ENCODE data around the gene TRAF7.

Gene TRAF7

DNA sequence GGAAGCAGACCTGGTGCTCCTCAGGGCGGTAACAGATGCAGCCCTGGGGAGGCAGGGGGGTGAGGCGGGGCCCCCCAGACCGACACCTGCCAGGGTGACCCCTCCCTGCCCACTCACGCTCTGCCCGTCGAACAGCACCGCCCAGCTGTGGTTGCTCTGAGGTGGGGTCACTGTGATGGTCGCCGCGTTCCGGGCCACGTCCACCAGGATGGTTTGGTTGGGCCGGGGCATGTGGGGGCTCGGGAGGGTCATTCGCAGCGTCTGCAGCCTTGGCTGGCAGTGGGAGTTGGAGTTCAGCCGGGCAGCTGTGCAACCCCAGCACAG is 54.4 kb downstream of the TRAF7 start:
- TF ChIP-seq SIN3A (IDR thresholded peaks at IDR 0.05; ENCODE audit: borderline replicate concordance, insufficient read depth, low read length): no peak
- TF ChIP-seq, protein P1, sequence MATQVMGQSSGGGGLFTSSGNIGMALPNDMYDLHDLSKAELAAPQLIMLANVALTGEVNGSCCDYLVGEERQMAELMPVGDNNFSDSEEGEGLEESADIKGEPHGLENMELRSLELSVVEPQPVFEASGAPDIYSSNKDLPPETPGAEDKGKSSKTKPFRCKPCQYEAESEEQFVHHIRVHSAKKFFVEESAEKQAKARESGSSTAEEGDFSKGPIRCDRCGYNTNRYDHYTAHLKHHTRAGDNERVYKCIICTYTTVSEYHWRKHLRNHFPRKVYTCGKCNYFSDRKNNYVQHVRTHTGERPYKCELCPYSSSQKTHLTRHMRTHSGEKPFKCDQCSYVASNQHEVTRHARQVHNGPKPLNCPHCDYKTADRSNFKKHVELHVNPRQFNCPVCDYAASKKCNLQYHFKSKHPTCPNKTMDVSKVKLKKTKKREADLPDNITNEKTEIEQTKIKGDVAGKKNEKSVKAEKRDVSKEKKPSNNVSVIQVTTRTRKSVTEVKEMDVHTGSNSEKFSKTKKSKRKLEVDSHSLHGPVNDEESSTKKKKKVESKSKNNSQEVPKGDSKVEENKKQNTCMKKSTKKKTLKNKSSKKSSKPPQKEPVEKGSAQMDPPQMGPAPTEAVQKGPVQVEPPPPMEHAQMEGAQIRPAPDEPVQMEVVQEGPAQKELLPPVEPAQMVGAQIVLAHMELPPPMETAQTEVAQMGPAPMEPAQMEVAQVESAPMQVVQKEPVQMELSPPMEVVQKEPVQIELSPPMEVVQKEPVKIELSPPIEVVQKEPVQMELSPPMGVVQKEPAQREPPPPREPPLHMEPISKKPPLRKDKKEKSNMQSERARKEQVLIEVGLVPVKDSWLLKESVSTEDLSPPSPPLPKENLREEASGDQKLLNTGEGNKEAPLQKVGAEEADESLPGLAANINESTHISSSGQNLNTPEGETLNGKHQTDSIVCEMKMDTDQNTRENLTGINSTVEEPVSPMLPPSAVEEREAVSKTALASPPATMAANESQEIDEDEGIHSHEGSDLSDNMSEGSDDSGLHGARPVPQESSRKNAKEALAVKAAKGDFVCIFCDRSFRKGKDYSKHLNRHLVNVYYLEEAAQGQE (IDR thresholded peaks at IDR 0.05; ENCODE audit: insufficient read depth in 1 of 2, low read depth in 2 of 2, low read length in 2 of 2): no peak
- TF ChIP-seq POLR2AphosphoS5 (IDR thresholded peaks at IDR 0.05; ENCODE audit: low read depth, low read length): no peak
- no peak for TF ChIP-seq FOXP2 (optimal IDR thresholded peaks at IDR 0.05; ENCODE audit: borderline replicate concordance, extremely low read depth, extremely low read length, insufficient read depth)
- no peak for TF ChIP-seq TAF1 (IDR thresholded peaks at IDR 0.05; ENCODE audit: borderline replicate concordance, insufficient read depth, low read length)

DNA sequence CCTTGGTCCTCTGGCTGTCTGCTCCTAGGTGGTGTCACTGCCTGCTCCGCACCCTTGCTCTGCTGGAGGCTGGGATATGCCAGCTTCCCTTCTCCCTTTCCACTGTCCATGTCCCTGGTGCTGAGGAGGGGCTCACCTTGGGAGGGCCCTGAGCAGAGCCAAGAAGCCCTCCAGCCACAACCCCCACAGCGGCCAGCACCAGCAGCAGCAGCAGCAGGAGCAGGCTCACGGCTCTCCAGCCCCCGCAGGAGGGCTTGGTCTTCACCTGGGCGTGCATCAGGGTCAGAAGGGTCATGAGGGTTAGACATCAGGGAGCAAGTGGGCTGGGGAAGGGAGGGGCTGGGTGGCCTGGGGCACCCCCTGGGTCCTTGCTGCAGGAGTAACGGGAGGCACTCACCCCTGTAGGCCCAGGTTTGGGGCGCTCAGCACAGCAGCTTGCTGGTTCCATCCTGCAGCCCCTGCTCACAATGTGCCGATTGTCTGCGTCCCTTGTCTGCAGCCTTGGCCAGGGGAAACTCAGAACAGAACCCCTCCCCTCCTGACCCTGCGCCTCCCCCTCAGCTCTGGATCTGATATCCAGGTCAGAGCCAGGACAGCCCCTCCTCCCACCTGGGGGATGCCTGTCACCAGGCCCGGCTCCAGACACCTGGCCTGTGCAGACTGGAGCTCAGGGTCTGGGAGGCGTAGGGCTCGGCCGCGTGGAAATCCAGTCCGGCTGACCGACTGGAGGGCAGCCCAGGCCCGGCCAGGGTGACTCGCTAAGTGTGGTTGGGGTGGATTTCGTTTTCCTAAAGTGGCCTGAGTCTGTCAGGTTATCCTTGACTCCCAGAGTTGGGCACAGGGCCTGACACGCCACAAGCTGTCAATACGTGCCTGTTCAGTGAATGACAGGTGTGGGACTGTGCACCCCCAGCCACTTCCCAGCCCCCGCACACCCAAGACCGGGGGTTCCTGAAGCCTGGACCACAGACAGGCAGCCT is 55.1 kb downstream of the TRAF7 start, which contains the start of gene BRICD5:
Gene BRICD5 (minus strand): TSS at position 478 of the 980 bp plus-strand sequence. CDS start 30 bp downstream, at position 448.
- TF ChIP-seq FOXP2 (optimal IDR thresholded peaks at IDR 0.05; ENCODE audit: borderline replicate concordance, extremely low read depth, extremely low read length, insufficient read depth): no peak
- peak; percentile 38; the same call in 1 of the 2 replicates for TF ChIP-seq POLR2AphosphoS5 (IDR thresholded peaks at IDR 0.05; ENCODE audit: low read depth, low read length)

GRCh38 chr16:2211923-2212347 is 56.4 kb downstream of the TRAF7 start:
- TF ChIP-seq, protein P1 (IDR thresholded peaks at IDR 0.05; ENCODE audit: insufficient read depth in 1 of 2, low read depth in 2 of 2, low read length in 2 of 2): no peak
- TF ChIP-seq FOXP2 (optimal IDR thresholded peaks at IDR 0.05; ENCODE audit: borderline replicate concordance, extremely low read depth, extremely low read length, insufficient read depth): no peak
- no peak for TF ChIP-seq POLR2AphosphoS5 (IDR thresholded peaks at IDR 0.05; ENCODE audit: low read depth, low read length)
- TF ChIP-seq TAF1 (IDR thresholded peaks at IDR 0.05; ENCODE audit: borderline replicate concordance, insufficient read depth, low read length): no peak
- no peak for TF ChIP-seq SIN3A (IDR thresholded peaks at IDR 0.05; ENCODE audit: borderline replicate concordance, insufficient read depth, low read length)

- TF ChIP-seq POLR2AphosphoS5 (IDR thresholded peaks at IDR 0.05; ENCODE audit: low read depth, low read length) (no peak), FOXP2 (optimal IDR thresholded peaks at IDR 0.05; ENCODE audit: borderline replicate concordance, extremely low read depth, extremely low read length, insufficient read depth) (no peak), SIN3A (IDR thresholded peaks at IDR 0.05; ENCODE audit: borderline replicate concordance, insufficient read depth, low read length) (0 out of 2 replicates have a peak, but pooled peaks have one; percentile 36), TAF1 (IDR thresholded peaks at IDR 0.05; ENCODE audit: borderline replicate concordance, insufficient read depth, low read length) (no peak)
Measured at GRCh38 chr16:2212362-2213324, 57.1 kb downstream of the TRAF7 start.

DNA sequence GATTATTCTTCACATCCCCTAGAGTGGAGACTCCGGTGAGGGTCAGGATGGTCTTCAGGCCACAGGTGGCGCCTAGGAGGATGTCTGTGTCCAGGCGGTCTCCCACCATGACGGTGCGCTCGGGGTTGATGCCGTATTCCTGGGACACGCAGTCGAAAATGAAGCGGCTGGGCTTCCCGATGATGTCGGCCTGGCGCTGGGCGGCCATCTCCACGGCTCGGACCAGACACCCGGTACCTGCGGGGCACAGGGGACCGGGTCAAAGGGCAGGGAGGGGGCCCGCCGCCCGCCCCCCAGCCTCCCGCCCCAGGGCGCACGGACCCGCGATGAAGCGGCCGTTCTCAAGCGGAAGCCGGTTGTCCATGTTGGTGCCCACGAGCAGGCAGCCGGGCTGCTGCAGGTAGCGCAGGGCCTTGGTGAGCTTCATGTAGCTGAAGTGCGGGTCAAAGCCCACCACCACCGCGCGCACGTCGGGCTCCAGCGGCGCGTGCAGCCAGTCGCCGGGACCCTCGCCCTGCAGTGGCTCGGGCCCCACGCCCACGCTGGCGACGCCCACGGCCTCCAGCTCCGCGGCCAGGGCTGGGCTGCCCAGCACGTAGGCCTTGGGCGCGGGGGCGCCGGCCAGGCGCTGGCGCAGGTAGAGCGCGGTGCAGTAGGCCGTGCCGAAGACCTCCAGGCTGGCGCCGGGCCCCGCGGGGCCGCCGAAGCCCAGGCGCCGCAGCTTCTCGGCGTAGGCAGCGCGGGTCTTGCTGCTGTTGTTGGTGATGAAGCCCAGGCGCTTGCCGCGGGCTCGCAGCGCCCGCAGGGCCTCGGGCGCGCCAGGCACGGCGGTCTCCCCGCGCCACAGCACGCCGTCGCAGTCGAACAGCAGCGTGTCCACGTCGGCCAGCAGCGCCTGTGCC is 58.5 kb downstream of the TRAF7 start:
- TF ChIP-seq SIN3A (IDR thresholded peaks at IDR 0.05; ENCODE audit: borderline replicate concordance, insufficient read depth, low read length): no peak
- TF ChIP-seq, protein P1 (IDR thresholded peaks at IDR 0.05; ENCODE audit: insufficient read depth in 1 of 2, low read depth in 2 of 2, low read length in 2 of 2): no peak
- no peak for TF ChIP-seq POLR2AphosphoS5 (IDR thresholded peaks at IDR 0.05; ENCODE audit: low read depth, low read length)
- TF ChIP-seq TAF1 (IDR thresholded peaks at IDR 0.05; ENCODE audit: borderline replicate concordance, insufficient read depth, low read length): no peak
- TF ChIP-seq FOXP2 (optimal IDR thresholded peaks at IDR 0.05; ENCODE audit: borderline replicate concordance, extremely low read depth, extremely low read length, insufficient read depth): no peak

Measured in PFSK-1 (cell line).